T-helper 2 cell treated with Interferon-gamma antibody and Interleukin-4, amounts not matched to agents 5 μg/mL and 100 μg/mL, for 36 hours (primary cell): ENCODE results near the gene EMID1.

Experiments
- DNase-seq: peaks from one replicate; pipeline ENCODE4 v3.0.0; 2021; ENCODE audit warnings: low spot score
- H3K27ac Mint-ChIP-seq: one replicate; pipeline ENCODE4 v1.8.0; 2021; ENCODE audit warnings: mild to moderate bottlenecking, mixed read lengths
- H3K27me3 Mint-ChIP-seq: one replicate; pipeline ENCODE4 v1.8.0; 2021; ENCODE audit warnings: low read depth, mixed read lengths
- H3K36me3 Mint-ChIP-seq: one replicate; pipeline ENCODE4 v1.8.0; 2021; ENCODE audit warnings: low read depth, mixed read lengths
- H3K4me1 Mint-ChIP-seq: one replicate; pipeline ENCODE4 v1.8.0; 2021; ENCODE audit warnings: low read depth, mixed read lengths
- H3K4me3 Mint-ChIP-seq: one replicate; pipeline ENCODE4 v1.8.0; 2022; ENCODE audit warnings: mild to moderate bottlenecking, moderate library complexity, mixed read lengths
- H3K9me3 Mint-ChIP-seq: one replicate; pipeline ENCODE4 v1.8.0; 2021; ENCODE audit warnings: mixed read lengths

Gene EMID1

DNA sequence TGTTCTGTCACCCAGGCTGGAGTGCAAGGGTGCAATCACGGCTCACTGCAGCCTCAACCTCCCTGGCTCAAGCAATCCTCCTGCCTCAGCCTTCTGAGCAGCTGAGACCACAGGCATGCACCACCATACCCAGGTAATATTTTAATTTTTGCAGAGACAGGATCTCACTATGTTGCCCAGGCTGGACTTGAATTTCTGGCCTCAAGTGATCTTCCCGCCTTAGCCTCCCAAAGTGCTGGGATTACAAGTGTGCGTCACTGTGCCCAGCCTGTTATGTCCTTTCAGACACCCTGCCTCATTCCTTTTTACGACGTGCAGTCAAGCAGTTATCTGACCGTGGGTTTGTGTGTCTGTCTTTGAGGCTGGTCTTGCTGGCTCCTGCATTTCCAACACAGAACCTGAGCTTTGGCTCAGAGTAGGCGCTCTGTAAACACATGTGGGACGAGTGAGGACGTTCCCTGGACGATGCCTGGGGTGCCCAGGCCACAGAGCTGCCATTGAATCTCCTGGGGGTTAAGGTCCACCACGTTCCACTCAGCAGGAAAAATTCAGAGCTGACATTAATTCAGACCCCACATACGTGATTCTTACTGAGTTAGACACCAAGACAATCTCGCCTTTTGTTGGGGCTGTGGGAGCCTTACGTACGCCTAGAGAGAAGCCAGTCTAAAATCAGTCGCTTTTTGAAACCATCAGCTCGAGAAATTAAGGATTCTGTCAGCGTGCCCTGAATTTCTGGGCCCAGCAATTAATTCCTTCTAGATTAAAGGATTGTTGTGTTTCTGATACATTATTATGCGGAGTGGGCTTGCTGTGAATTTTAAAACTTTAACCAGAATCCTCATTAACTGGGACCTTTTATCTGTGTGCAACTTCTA is 21.5 kb upstream of the EMID1 start:
- Mint-ChIP-seq H3K9me3 (no peaks in the 10 kb centered on the region), H3K4me1 (no peaks in the 10 kb centered on the region), H3K4me3 (no peak overlapping the region), H3K36me3 (no peaks in the 10 kb centered on the region), H3K27ac (no peak overlapping the region), H3K27me3 (peaks cover 5% of the 10 kb centered on the region)
- DNase-seq, result no peak

DNA sequence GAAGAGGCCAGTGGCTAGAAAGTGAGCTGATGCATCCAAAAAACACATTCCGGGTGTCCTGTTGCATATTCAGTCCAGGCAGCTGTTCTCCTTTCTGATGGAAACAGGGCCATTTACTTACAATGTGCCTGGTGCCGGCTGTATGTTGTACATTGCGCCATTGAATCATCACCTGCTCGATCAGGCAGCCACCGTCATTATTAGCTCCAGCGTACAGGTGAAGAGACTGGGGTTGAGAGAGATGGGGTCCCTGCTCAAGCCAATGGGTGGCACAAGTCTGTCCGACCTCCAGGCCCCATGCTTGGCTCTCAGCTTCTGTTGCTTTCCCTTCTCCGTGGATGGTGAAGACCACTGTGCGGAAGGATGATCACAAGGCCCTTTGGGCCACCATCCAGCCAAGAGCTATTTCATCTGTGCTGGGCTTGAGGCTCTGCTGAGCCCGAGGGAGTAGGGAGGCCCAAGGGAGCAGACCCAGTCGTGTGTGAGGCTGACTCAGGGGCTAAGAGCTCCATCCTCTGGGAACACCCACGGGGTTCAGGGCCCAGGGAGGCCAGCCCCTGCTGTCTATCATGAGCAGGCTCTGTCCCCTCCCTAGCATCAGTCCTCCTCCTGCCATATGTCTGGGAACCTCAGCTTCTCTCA is 20.7 kb upstream of the EMID1 start:
- no peaks in the 10 kb centered on the region for H3K9me3 Mint-ChIP-seq
- DNase-seq, result no peak
- peaks cover 8% of the 10 kb centered on the region for H3K27me3 Mint-ChIP-seq
- no peak overlapping the region for H3K27ac Mint-ChIP-seq
- no peaks in the 10 kb centered on the region for H3K4me1 Mint-ChIP-seq
- H3K4me3 Mint-ChIP-seq, result no peak overlapping the region
- no peaks in the 10 kb centered on the region for H3K36me3 Mint-ChIP-seq

DNA sequence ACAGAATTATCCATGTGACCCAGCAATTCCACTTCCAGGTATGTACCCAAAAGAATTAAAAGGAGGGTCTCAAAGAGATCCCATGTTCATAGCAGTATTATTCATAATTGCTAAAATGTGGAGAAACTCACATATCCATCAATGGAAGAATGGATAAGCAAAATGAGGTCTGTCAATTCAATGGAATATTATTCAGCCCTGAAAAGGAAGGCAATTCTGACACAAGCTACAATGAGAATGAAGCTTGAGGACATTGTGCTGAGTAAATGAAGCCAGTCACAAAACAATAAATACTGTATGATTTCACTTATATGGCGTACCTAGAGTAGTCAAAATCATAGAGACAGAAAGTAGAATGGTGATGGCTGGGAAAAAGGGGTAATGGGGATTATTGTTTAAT is 19.4 kb upstream of the EMID1 start:
- no peaks in the 10 kb centered on the region for H3K9me3 Mint-ChIP-seq

DNA sequence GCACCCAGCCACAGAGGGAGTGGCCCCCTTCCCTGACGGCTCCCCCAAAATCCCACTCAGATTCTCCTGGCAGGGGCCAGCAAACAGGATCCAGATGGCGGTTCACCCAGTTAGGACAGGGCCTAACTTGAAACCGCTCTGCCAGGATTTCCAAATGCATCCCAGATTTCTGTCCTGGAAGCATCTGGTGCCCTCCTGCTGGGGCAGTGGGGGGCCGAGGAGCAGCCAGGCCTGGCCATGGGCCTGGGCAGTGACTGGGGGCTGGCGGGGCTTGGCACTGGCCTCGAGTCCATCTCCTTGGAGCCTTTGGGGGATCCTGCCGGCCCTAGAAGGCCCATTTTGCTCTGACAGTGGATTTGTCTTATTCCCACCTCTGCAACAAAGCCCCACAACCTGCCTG is 17.9 kb upstream of the EMID1 start:
- no peaks in the 10 kb centered on the region for H3K36me3 Mint-ChIP-seq
- no peak overlapping the region for H3K27ac Mint-ChIP-seq
- DNase-seq, result no peak
- no peak overlapping the region for H3K4me3 Mint-ChIP-seq
- no peaks in the 10 kb centered on the region for H3K4me1 Mint-ChIP-seq
- no peaks in the 10 kb centered on the region for H3K9me3 Mint-ChIP-seq
- peaks cover 7% of the 10 kb centered on the region for H3K27me3 Mint-ChIP-seq

More for the DNA sequence above, 19.4 kb upstream of the EMID1 start:
- no peak for DNase-seq
- no peak overlapping the region for H3K27ac Mint-ChIP-seq
- no peak overlapping the region for H3K4me3 Mint-ChIP-seq
- no peaks in the 10 kb centered on the region for H3K36me3 Mint-ChIP-seq
- no peaks in the 10 kb centered on the region for H3K4me1 Mint-ChIP-seq
- H3K27me3 Mint-ChIP-seq, result peaks cover 3% of the 10 kb centered on the region

DNA sequence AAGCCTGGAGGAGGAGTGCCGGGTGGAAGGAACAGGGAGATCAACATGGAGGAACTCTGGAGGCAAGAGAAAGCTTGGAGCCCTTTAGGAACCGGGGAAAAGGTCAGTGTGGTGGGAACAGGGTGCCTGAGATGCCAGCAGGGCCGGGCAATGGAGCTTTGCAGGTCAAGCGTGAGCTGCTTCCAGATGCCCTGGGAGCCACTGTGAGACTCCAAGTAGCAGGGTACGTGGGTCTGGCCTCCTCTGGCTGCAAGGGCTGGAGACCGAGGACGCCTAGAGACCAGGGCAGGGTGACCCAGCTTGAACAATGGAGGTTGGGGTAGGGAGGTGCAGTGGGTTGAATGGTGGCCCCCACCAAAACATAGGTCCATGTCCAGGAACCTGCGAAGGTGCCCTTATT is 15.6 kb upstream of the EMID1 start:
- peaks cover 7% of the 10 kb centered on the region for H3K27me3 Mint-ChIP-seq
- no peak overlapping the region for H3K27ac Mint-ChIP-seq
- H3K9me3 Mint-ChIP-seq, result peaks cover 2% of the 10 kb centered on the region

DNA sequence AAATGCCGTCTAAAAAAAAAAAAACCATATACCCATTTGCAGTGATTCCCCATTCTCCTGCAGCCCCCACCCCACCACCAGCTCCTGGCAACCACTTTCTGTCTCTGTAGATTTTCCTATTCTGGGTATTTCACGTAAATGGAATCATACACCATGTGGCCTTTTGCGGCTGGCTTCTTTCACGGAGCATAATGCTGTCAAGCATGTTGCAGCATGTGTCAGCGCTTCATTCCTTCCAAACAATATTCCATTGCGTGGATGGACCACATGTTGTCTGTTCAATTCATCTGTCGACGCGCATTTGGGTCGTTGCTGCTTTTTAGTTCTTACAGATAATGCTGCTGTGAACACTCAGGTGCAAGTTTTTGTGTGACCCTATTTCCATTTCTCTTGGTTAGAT is 14.8 kb upstream of the EMID1 start:
- H3K4me1 Mint-ChIP-seq, result no peaks in the 10 kb centered on the region
- DNase-seq, result no peak
- peaks cover 4% of the 10 kb centered on the region for H3K9me3 Mint-ChIP-seq
- no peak overlapping the region for H3K4me3 Mint-ChIP-seq
- H3K27ac Mint-ChIP-seq, result no peak overlapping the region
- H3K36me3 Mint-ChIP-seq, result no peaks in the 10 kb centered on the region
- peaks cover 7% of the 10 kb centered on the region for H3K27me3 Mint-ChIP-seq

More for the DNA sequence above, 15.6 kb upstream of the EMID1 start:
- H3K36me3 Mint-ChIP-seq, result no peaks in the 10 kb centered on the region
- H3K4me3 Mint-ChIP-seq, result no peak overlapping the region
- no peaks in the 10 kb centered on the region for H3K4me1 Mint-ChIP-seq
- no peak for DNase-seq

DNA sequence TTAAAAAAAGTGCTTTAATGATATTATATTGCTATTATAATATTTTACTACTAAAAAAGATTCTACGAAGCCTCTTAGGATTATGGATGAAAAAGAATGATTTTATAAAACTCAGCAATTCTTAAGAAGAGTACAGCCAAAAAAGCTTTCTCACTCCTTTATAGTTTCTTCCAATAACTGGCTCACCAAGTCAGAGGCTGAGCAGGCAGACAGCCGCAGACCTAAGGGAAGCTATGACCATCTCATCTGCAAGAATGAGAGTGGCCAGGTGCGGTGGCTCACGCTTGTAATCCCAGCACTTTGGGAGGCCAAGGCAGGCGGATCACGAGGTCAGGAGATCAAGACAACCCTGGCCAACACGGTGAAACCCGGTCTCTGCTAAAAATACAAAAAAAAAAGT is 12.7 kb upstream of the EMID1 start:
- Mint-ChIP-seq H3K27me3 (peaks cover 20% of the 10 kb centered on the region), H3K9me3 (peaks cover 4% of the 10 kb centered on the region), H3K27ac (no peak overlapping the region), H3K4me1 (no peaks in the 10 kb centered on the region), H3K4me3 (no peak overlapping the region), H3K36me3 (no peaks in the 10 kb centered on the region)
- no peak for DNase-seq

DNA sequence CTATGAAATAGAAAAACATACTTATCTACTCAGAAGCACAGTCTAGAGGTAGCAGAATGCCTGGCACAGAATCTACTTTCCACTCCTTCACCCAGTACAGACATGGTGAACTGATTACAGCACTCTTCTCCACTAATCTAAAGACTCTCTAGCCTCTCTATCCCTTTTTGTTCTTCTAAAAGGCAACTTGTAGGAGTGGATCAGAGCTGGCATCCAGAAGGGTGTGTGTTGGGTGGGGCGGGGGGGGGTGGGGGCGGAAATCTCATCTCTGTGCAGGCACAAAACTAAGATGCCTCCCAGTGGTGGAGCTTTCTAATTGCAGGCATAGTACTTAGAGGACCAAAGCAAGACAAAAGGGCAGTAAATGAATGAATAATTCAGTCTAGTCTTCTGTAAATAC is 11.5 kb upstream of the EMID1 start:
- H3K4me1 Mint-ChIP-seq, result no peaks in the 10 kb centered on the region
- H3K27ac Mint-ChIP-seq, result no peak overlapping the region
- DNase-seq, result no peak
- peaks cover 22% of the 10 kb centered on the region for H3K27me3 Mint-ChIP-seq
- no peak overlapping the region for H3K4me3 Mint-ChIP-seq
- no peaks in the 10 kb centered on the region for H3K36me3 Mint-ChIP-seq
- peaks cover 4% of the 10 kb centered on the region for H3K9me3 Mint-ChIP-seq

DNA sequence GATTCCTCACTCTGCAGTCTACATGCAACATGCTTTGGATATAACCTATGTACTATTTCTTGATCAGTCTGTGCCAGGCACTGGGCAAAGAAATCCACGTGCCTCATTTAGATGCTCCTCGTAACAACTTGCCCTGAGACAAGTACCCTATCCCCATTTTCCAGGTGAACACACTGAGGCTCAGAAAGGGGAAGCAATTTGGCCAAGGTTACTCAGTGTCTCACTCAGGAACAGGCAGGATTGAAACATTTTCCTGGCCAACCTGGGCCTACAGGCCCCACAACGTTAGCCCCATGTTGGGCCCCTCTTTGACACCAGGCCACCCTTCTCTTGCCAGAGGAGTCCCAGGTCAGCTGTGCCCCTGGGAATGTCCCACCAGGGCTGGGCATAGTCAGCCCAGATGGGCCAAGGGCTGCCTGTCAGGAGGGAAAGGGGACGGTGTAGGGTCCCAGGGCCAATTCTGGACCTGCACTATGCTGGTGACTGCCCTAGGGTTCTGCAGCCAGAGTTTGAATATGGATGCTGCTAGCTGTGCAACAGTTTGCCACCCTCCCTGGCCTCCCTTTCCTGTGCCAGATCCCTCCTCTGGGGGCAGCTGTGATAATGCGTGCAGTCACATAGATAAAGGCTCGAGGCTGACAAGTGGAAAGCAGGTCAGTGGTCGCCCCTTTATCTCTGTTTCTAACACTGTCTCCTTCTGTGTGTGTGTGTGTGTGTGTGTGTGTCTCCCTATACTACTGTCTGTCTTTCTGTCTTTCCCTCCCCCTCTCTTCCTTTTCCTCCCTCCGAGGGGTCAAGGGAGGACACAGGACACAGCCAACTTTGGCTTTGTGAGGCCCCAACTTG is 10.4 kb upstream of the EMID1 start:
- Mint-ChIP-seq H3K27ac (no peak overlapping the region), H3K36me3 (no peaks in the 10 kb centered on the region), H3K9me3 (peaks cover 4% of the 10 kb centered on the region), H3K4me3 (no peak overlapping the region), H3K27me3 (peaks cover 22% of the 10 kb centered on the region), H3K4me1 (no peaks in the 10 kb centered on the region)
- no peak for DNase-seq

DNA sequence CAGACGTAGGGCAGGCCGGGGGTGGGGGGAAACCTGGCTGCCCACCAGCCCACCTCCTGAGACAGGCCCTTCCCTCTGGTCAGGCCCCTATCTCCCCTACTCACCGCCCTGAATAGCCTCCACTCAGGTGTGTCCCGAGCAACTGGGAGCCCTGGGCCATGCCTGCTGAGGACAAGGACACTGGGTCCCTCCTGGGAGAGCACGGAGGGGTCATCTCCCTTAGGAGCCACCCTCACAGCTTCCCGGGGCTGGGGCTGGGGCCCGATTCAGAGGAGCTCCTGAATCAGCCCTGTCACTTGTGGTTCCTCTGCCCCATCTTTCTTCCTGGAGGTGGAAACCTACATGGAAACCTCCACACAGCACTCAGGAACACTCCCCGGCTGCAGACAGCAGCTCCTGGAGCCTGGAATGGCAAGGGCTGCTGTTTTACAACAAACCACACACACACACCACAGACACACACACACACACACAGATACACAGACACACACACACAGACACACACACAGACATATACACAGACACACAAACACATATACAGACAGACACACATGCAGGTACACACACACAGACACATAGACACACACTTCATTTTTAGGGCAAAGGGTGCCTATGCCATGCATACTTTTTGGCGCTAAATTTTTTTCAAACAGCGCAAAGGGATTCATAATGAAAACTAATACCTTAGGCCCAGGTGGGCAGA is 9.6 kb upstream of the EMID1 start:
- DNase-seq, result no peak
- peaks cover 24% of the 10 kb centered on the region for H3K27me3 Mint-ChIP-seq
- H3K36me3 Mint-ChIP-seq, result no peaks in the 10 kb centered on the region
- no peak overlapping the region for H3K4me3 Mint-ChIP-seq
- H3K4me1 Mint-ChIP-seq, result peaks cover under 1% of the 10 kb centered on the region
- peaks cover 4% of the 10 kb centered on the region for H3K9me3 Mint-ChIP-seq
- H3K27ac Mint-ChIP-seq, result peak overlapping the region; percentile 17

DNA sequence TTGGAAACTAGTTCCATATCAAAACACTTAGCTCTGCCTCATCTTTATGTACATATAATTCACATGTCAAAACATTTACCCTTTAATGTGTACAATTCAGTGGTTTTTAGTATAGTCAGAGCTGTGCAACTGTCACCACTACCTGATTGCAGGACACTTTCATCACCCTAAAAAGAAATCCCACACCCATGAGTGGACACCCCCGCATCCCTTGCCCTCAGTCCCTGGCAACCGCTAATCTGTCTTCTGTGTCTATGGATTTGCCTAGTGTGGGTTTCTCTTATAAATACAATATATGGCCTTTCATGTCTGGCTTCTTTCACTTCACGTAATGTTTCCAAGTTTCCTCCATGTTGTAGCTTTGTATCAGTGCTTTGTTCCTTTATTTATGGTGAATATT is 8.6 kb upstream of the EMID1 start:
- Mint-ChIP-seq H3K4me3 (no peak overlapping the region), H3K4me1 (peaks cover 10% of the 10 kb centered on the region), H3K36me3 (no peaks in the 10 kb centered on the region), H3K27me3 (peaks cover 27% of the 10 kb centered on the region), H3K9me3 (peaks cover 4% of the 10 kb centered on the region), H3K27ac (no peak overlapping the region)
- DNase-seq, result no peak

DNA sequence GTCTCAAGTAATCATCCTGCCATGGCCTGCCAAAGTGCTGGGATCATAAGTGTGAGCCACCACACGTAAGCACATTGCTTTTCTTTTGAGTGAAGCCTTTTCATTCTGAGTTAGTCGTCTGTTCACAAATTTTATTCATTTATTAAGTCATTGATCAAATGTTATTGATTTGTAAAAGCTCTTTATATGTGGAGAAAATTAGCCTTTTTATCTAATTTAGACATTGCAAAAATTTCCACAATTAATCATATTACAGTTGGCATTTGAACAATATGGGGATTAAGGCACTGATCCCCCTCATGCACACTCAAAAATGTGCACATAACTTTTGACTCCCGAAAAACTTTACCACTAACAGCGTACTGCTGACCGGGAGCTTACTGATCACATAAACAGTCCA is 7.5 kb upstream of the EMID1 start:
- Mint-ChIP-seq H3K27ac (no peak overlapping the region), H3K4me1 (peaks cover 20% of the 10 kb centered on the region), H3K4me3 (no peak overlapping the region), H3K9me3 (peaks cover 4% of the 10 kb centered on the region), H3K36me3 (no peaks in the 10 kb centered on the region), H3K27me3 (peaks cover 23% of the 10 kb centered on the region)
- no peak for DNase-seq

DNA sequence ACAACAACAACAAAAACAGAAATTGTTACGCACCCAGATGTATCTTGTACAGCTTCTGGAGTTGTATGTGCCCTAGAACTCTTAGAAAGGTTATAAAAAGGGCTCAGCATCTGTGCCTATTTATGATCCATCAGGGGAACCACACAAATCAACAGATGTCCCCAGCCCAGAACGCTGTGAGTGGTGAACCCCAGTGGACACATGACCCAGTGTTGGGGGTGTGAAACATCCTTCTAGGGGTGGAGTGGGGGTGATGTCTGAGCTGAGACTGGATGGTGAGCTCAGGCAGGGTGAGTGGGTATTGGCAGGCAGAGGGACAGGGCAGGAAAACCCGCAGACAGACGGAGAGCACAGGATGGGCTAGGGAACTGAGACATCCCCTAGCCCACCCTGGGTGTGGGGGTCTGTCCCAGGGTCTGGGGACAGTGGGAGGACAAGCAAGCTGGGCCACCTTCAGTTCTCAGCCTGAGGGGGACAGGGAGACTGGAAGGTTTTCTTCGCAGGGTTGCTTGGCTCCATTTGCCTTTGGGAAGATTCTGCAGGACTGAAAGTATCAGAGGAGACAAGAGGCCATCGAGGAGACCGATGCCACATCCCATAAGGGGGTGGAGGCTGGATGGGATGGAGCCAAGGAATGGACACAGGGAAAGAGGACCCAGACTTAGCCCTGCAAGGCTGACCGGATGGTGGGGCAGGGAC is 5.8 kb upstream of the EMID1 start:
- peaks cover 3% of the 10 kb centered on the region for H3K9me3 Mint-ChIP-seq
- DNase-seq, result no peak
- H3K36me3 Mint-ChIP-seq, result no peaks in the 10 kb centered on the region
- peaks cover 29% of the 10 kb centered on the region for H3K27me3 Mint-ChIP-seq
- peaks cover 26% of the 10 kb centered on the region for H3K4me1 Mint-ChIP-seq
- H3K27ac Mint-ChIP-seq, result no peak overlapping the region
- no peak overlapping the region for H3K4me3 Mint-ChIP-seq
